Right atrium auricular region (tissue), 2 donors: ENCODE results near the gene SOX5. TPM values are rescaled to one million over a fixed set of nuclear protein-coding genes. Genes with fewer than 3 reads are reported as not detected.
"Not testable (repeated sequence)": the region's sequence is repeated elsewhere in the genome, so short reads cannot be mapped to it uniquely, and the experiment has no call there.

Source experiments
- DNase-seq: peaks from one replicate; pipeline ENCODE4 v3.0.0-alpha.2; 2019; ENCODE audit warnings: low spot score
- H3K27ac ChIP-seq, 2 donors: fragments of 200-600 bp; sonication (generic); 1 replicate in 1 of 2; 2 replicates in 1 of 2; pipeline ENCODE4 v1.5.1; 2016 to 2019
- H3K27me3 ChIP-seq, 2 donors: fragments of 200-600 bp; sonication (generic); one replicate each; pipeline versions ENCODE4 v1.5.1 to v1.6.0; 2017 to 2019
- H3K36me3 ChIP-seq: fragments of 200-600 bp; sonication (generic); one replicate; pipeline ENCODE4 v1.5.1; 2016
- H3K4me1 ChIP-seq, 2 donors: fragments of 200-600 bp; sonication (generic); one replicate each; pipeline versions ENCODE4 v1.5.1 to v1.6.0; 2017 to 2019
- H3K4me3 ChIP-seq, 2 donors: fragments of 200-600 bp; sonication (generic); 1 replicate in 1 of 2; 2 replicates in 1 of 2; pipeline ENCODE4 v1.5.1; 2017 to 2019; ENCODE audit warnings: mild to moderate bottlenecking in 1 of 2, moderate library complexity in 1 of 2
- H3K9me3 ChIP-seq, 2 donors: fragments of 200-600 bp; sonication (generic); one replicate each; pipeline ENCODE4 v1.5.1; 2019
- total RNA-seq, 2 donors: library from RNA; depleted of rRNA; stranded (reverse); fragments of >200 nt; gene quantifications; one replicate each; pipeline ENCODE4 v1.1.0, GENCODE V29; 2016
- TF ChIP-seq, protein P1 (sequence below), 2 donors: fragments of 200-600 bp; sonication (generic); IDR thresholded peaks; one replicate each; pipeline ENCODE4 v1.5.1; 2019; ENCODE audit warnings: antibody characterized with exemption in 2 of 2

SOX5 gene
- total RNA-seq, 2 donors from 2014 or later = 3.9 to 5.6 TPM

- TF ChIP-seq, protein P1, sequence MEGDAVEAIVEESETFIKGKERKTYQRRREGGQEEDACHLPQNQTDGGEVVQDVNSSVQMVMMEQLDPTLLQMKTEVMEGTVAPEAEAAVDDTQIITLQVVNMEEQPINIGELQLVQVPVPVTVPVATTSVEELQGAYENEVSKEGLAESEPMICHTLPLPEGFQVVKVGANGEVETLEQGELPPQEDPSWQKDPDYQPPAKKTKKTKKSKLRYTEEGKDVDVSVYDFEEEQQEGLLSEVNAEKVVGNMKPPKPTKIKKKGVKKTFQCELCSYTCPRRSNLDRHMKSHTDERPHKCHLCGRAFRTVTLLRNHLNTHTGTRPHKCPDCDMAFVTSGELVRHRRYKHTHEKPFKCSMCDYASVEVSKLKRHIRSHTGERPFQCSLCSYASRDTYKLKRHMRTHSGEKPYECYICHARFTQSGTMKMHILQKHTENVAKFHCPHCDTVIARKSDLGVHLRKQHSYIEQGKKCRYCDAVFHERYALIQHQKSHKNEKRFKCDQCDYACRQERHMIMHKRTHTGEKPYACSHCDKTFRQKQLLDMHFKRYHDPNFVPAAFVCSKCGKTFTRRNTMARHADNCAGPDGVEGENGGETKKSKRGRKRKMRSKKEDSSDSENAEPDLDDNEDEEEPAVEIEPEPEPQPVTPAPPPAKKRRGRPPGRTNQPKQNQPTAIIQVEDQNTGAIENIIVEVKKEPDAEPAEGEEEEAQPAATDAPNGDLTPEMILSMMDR (IDR thresholded peaks at IDR 0.05) = no peak
- H3K4me3 ChIP-seq = no peak overlapping the region
- H3K27ac ChIP-seq = no peak overlapping the region
- no peaks in the 10 kb centered on the region for H3K9me3 ChIP-seq
- H3K4me1 ChIP-seq = no peaks in the 10 kb centered on the region
- H3K36me3 ChIP-seq = no peaks in the 10 kb centered on the region
- DNase-seq = no peak
- no peaks in the 10 kb centered on the region for H3K27me3 ChIP-seq
These were observed 415.3 kb downstream of the SOX5 start for GRCh38 chr12:23534196-23534595.

GRCh38 chr12:23533699-23534098, 415.8 kb downstream of the SOX5 start:
- Histone ChIP-seq H3K36me3 (no peaks in the 10 kb centered on the region), H3K9me3 (no peaks in the 10 kb centered on the region), H3K4me1 (no peaks in the 10 kb centered on the region), H3K27ac (no peak overlapping the region), H3K4me3 (no peak overlapping the region), H3K27me3 (no peaks in the 10 kb centered on the region)
- DNase-seq = no peak
- TF ChIP-seq, protein P1 (IDR thresholded peaks at IDR 0.05) = no peak

DNA sequence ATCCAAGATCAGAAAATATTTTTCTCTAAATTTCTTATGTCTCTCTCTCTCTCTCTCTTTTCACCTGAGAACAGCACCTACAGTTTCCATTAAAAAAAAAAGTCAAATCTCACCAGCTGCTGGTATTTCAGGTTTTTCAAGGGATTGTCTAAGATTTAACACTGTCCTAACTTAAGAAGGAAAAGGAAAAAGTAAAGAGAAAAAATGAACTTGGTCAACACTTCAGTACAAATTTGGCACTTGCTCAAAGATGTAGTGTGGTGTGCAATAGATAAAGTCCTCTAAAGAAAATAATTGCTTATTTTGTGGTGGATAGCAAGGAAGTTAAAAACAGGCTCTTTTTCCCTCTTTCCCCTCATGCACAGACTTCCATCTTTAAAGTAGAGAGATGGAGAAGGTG, 416.2 kb downstream of the SOX5 start:
- Histone ChIP-seq H3K4me3 (no peak overlapping the region), H3K36me3 (no peaks in the 10 kb centered on the region), H3K27ac (no peak overlapping the region), H3K4me1 (no peaks in the 10 kb centered on the region), H3K27me3 (no peaks in the 10 kb centered on the region), H3K9me3 (no peaks in the 10 kb centered on the region)
- DNase-seq = no peak
- TF ChIP-seq, protein P1 (IDR thresholded peaks at IDR 0.05) = no peak

GRCh38 chr12:23528316-23528715, 421.2 kb downstream of the SOX5 start:
- TF ChIP-seq, protein P1 (IDR thresholded peaks at IDR 0.05) = no peak
- no peak for DNase-seq
- H3K27me3 ChIP-seq = no peaks in the 10 kb centered on the region
- H3K27ac ChIP-seq = no peak overlapping the region
- no peak overlapping the region for H3K4me3 ChIP-seq
- H3K36me3 ChIP-seq = no peaks in the 10 kb centered on the region
- H3K9me3 ChIP-seq = peaks cover 0 to 5% of the 10 kb centered on the region in 2 donors
- no peaks in the 10 kb centered on the region for H3K4me1 ChIP-seq

GRCh38 chr12:23525450-23526072, 423.9 kb downstream of the SOX5 start:
- H3K4me3 ChIP-seq = no peak overlapping the region
- peaks cover 0 to 5% of the 10 kb centered on the region in 2 donors for H3K9me3 ChIP-seq
- DNase-seq = no peak
- H3K4me1 ChIP-seq = no peaks in the 10 kb centered on the region
- TF ChIP-seq, protein P1 (IDR thresholded peaks at IDR 0.05) = no peak
- no peaks in the 10 kb centered on the region for H3K27me3 ChIP-seq
- H3K36me3 ChIP-seq = no peaks in the 10 kb centered on the region
- no peak overlapping the region for H3K27ac ChIP-seq

- no peak overlapping the region for H3K4me3 ChIP-seq
- no peaks in the 10 kb centered on the region for H3K4me1 ChIP-seq
- H3K27ac ChIP-seq = no peak overlapping the region
- TF ChIP-seq, protein P1 (IDR thresholded peaks at IDR 0.05) = no peak
- H3K36me3 ChIP-seq = no peaks in the 10 kb centered on the region
- no peaks in the 10 kb centered on the region for H3K27me3 ChIP-seq
- DNase-seq = no peak
- H3K9me3 ChIP-seq = peaks cover 0 to 5% of the 10 kb centered on the region in 2 donors
These were observed 426.1 kb downstream of the SOX5 start for GRCh38 chr12:23523339-23523738.

GRCh38 chr12:23519444-23519843, 430.0 kb downstream of the SOX5 start:
- not testable (repeated sequence) for DNase-seq, H3K27ac ChIP-seq, H3K9me3 ChIP-seq, H3K27me3 ChIP-seq, H3K36me3 ChIP-seq, H3K4me3 ChIP-seq, H3K4me1 ChIP-seq

DNA sequence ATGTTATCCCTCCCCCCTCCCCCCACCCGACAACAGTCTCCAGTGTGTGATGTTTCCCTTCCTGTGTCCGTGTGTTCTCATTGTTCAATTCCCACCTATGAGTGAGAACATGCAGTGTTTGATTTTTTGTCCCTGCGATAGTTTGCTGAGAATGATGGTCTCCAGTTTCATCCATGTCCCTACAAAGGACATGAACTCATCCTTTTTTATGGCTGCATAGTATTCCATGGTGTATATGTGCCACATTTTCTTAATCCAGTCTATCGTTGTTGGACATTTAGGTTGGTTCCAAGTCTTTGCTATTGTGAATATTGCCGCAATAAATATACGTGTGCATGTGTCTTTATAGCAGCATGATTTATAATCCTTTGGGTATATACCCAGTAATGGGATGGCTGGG, 433.7 kb downstream of the SOX5 start:
- H3K4me1 ChIP-seq, H3K27me3 ChIP-seq, DNase-seq, H3K36me3 ChIP-seq, H3K4me3 ChIP-seq, H3K27ac ChIP-seq, H3K9me3 ChIP-seq: not testable (repeated sequence)
